ENCODE results near the gene SLC2A13. TPM values are rescaled to one million over a fixed set of nuclear protein-coding genes. Genes with fewer than 3 reads are reported as not detected.
"Not testable (repeated sequence)": the region's sequence is repeated elsewhere in the genome, so short reads cannot be mapped to it uniquely, and the experiment has no call there.

Gene SLC2A13
- total RNA-seq, 6 donors from 2014 or later = 9.9 to 25.9 (median 16.0) TPM

GRCh38 chr12:39930101-39930500 is 175.8 kb downstream of the SLC2A13 start:
- no peak overlapping the region for H3K4me3 ChIP-seq
- peaks cover 0 to 5% (median 3%) of the 10 kb centered on the region in 4 donors for H3K4me1 ChIP-seq
- ATAC-seq (ENCODE audit: low FRiP score in 2 of 2) = no peak
- H3K36me3 ChIP-seq = no peaks in the 10 kb centered on the region
- no peaks in the 10 kb centered on the region for H3K27me3 ChIP-seq
- H3K9me3 ChIP-seq = no peaks in the 10 kb centered on the region
- no peak overlapping the region for H3K27ac ChIP-seq
- WGBS, 2 donors = 60 to 71% methylated on average over 3 of the region's 3 CpGs
- TF ChIP-seq EP300 (IDR thresholded peaks at IDR 0.05) (no peak), POLR2A (IDR thresholded peaks at IDR 0.05) (no peak), CTCF (IDR thresholded peaks at IDR 0.05) (no peak), POLR2AphosphoS5 (IDR thresholded peaks at IDR 0.05) (no peak)
- DNase-seq = no peak

GRCh38 chr12:39928181-39928899 is 177.5 kb downstream of the SLC2A13 start:
- DNase-seq = no peak
- no peak overlapping the region for H3K27ac ChIP-seq

GRCh38 chr12:39923364-39923763 is 182.5 kb downstream of the SLC2A13 start:
- DNase-seq (no peak), ATAC-seq (ENCODE audit: low FRiP score in 2 of 2) (no peak)
- H3K4me3 ChIP-seq = no peak overlapping the region
- TF ChIP-seq EP300 (IDR thresholded peaks at IDR 0.05) = no peak
- TF ChIP-seq CTCF (IDR thresholded peaks at IDR 0.05) = no peak
- no peak for TF ChIP-seq POLR2A (IDR thresholded peaks at IDR 0.05)
- no peak for TF ChIP-seq POLR2AphosphoS5 (IDR thresholded peaks at IDR 0.05)
- H3K27ac ChIP-seq = no peak overlapping the region
- H3K36me3 ChIP-seq = no peaks in the 10 kb centered on the region
- H3K4me1 ChIP-seq = no peaks in the 10 kb centered on the region
- no peaks in the 10 kb centered on the region for H3K9me3 ChIP-seq
- WGBS, 2 donors = 49 to 58% methylated on average over 5 of the region's 5 CpGs
- no peaks in the 10 kb centered on the region for H3K27me3 ChIP-seq

More at GRCh38 chr12:39928181-39928899, 177.5 kb downstream of the SLC2A13 start:
- Histone ChIP-seq H3K27me3 (no peaks in the 10 kb centered on the region), H3K36me3 (no peaks in the 10 kb centered on the region), H3K4me3 (no peak overlapping the region), H3K4me1 (peaks cover 0 to 5% (median 3%) of the 10 kb centered on the region in 4 donors), H3K9me3 (no peaks in the 10 kb centered on the region)
- 93 to 100% methylated on average over 1 of the region's 1 CpG for WGBS, 2 donors
- ATAC-seq (ENCODE audit: low FRiP score in 2 of 2) = no peak
- no peak for TF ChIP-seq CTCF (IDR thresholded peaks at IDR 0.05)
- TF ChIP-seq POLR2A (IDR thresholded peaks at IDR 0.05) = no peak
- TF ChIP-seq EP300 (IDR thresholded peaks at IDR 0.05) = no peak
- no peak for TF ChIP-seq POLR2AphosphoS5 (IDR thresholded peaks at IDR 0.05)

GRCh38 chr12:39922598-39922997 is 183.3 kb downstream of the SLC2A13 start:
- H3K36me3 ChIP-seq; H3K4me3 ChIP-seq; H3K27ac ChIP-seq; DNase-seq; H3K27me3 ChIP-seq; H3K9me3 ChIP-seq; ATAC-seq (ENCODE audit: low FRiP score in 2 of 2); H3K4me1 ChIP-seq: not testable (repeated sequence)

- DNase-seq = no peak
- TF ChIP-seq EP300 (IDR thresholded peaks at IDR 0.05) = no peak
- TF ChIP-seq POLR2AphosphoS5 (IDR thresholded peaks at IDR 0.05) = no peak
- no peak for TF ChIP-seq CTCF (IDR thresholded peaks at IDR 0.05)
- TF ChIP-seq POLR2A (IDR thresholded peaks at IDR 0.05) = no peak
- Histone ChIP-seq H3K4me3 (no peak overlapping the region), H3K9me3 (no peaks in the 10 kb centered on the region), H3K4me1 (no peaks in the 10 kb centered on the region), H3K27me3 (no peaks in the 10 kb centered on the region), H3K36me3 (no peaks in the 10 kb centered on the region), H3K27ac (no peak overlapping the region)
- no peak for ATAC-seq (ENCODE audit: low FRiP score in 2 of 2)
- 91 to 94% methylated on average over 4 of the region's 4 CpGs for WGBS, 2 donors
Measured at GRCh38 chr12:39920647-39921046, 185.2 kb downstream of the SLC2A13 start.

Data from upper lobe of left lung (tissue), 6 donors.